Stimulated activated CD8-positive, alpha-beta memory T cell treated with anti-CD3 and anti-CD28 coated beads, Interleukin-15, amount 100 ng/mL, for 48 hours (primary cell): Measurements from ENCODE around the gene AUTS2.

Source experiments
- DNase-seq, 2 donors: peaks; one replicate each; pipeline ENCODE4 v3.0.0-alpha.2; 2020; ENCODE audit warnings: low read depth in 2 of 2

AUTS2 gene

DNA sequence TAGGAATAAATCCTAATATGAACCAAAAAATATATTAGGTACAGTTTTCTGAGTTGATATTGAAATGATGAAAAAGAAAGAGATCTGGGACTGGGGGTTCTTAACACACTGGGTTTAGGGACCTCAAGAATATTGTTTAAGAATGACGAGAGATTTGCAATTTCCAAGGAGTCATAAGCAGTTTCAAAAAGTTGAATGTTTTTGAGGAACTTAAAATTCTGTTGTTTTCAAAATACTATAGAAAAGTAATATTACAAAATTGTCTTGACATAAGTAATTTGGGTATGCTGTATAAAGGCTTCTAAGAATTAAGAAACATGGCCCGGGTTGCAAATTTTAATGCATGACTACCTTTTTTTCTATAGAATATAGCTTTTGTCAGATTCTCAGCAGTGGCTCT, 88.1 kb downstream of the AUTS2 start:
- DNase-seq, result no peak

GRCh38 chr7:69687739-69688433, 89.6 kb downstream of the AUTS2 start:
- DNase-seq, result no peak

GRCh38 chr7:69690329-69690728, 92.1 kb downstream of the AUTS2 start:
- no peak for DNase-seq

GRCh38 chr7:69691327-69691726, 93.1 kb downstream of the AUTS2 start:
- no peak for DNase-seq

DNA sequence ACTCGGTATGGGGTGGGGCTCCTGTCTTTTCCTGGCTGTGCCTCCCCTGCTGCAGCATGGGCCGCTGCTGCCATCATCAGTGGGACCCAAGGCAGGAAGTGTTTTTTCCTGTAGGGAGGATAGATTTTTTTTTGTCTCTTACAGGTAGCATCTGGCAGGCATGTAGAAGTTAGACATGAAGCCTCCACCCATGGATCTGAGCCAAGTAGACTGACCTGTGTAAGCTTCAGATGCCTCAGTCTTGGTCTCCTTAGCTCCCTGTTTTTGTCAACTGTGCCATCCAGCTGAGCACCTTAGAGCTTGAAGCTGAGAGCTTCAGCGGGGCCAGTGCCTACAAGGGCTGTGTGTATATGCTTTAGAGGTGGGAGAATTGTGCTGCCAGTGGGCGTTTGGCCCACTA, 93.5 kb downstream of the AUTS2 start:
- DNase-seq, result no peak

GRCh38 chr7:69692611-69693010, 94.3 kb downstream of the AUTS2 start:
- no peak for DNase-seq

DNA sequence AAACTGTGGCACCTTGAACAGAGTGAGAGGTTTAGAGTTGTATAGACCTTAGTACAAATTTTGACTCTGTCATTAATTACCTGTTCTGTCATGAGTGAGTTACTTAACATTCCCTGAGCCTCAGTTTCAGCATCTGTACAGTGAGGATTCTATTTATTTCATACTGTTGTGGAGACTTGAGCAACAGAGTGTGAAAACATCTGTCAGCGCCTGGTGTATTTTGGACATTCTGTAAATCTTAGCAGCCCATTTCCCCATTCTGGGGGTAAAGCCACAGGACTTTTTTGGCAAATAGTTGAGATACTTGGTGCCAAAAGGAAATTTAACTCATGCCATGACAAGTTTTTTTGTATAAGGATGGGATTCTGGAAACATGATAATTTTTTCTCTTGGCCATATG, 94.8 kb downstream of the AUTS2 start:
- no peak for DNase-seq

- DNase-seq, result no peak
Observed at GRCh38 chr7:69696054-69696591, 97.8 kb downstream of the AUTS2 start.

DNA sequence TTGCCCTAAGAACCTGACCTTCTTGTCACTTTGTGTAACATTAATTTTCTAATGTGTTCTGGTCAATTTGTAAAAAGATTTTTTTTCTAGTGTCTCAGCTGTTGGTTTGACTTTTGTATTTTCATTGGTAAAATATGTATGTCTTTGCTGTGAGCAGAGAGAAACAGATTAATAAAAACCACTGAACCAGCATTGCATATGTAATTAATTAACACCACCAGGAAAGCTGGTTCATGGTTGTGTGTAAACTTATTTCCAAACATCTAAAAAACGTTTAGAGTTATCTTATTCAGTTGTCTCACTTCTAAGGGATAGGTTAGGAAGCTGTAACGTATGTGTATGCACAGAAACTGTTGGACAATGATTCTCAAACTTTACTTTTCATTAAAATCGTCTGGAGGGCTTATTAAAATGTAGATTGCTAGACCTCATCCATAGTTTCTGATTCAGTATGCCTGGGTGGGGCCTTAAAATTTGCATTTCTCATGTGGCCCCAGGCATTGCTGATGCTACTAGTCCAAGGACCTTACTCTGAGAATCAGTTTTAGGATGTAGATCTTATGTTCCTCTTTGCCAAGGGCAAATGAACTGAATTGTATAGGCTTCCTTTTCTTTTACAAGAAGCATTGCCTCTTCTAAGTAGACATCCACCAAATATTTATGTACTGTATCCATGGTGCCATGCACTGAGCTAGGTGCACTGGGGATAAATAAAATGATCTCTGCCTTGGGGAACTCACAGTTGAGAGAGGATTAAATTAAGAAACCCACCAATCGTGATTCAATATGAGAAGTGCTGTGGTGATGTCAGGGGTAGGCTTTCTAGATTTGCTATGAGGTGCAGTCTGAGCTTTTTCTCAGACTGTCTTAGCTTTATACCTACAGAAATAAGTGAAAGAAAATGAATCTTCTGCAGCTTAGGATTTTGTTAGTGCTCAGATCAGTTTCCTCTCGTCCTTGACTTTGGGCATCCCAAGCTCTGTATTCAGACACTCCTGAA, 98.7 kb downstream of the AUTS2 start:
- no peak for DNase-seq

- DNase-seq, result no peak
Observed at GRCh38 chr7:69698109-69698825, 100.0 kb downstream of the AUTS2 start.

GRCh38 chr7:69699931-69700330, 101.7 kb downstream of the AUTS2 start:
- DNase-seq, result no peak

- no peak for DNase-seq
Observed at GRCh38 chr7:69700331-69700730, 102.1 kb downstream of the AUTS2 start.

GRCh38 chr7:69701288-69701687, 103.0 kb downstream of the AUTS2 start:
- no peak for DNase-seq

- DNase-seq, result no peak
Observed at GRCh38 chr7:69702357-69702756, 104.1 kb downstream of the AUTS2 start.

DNA sequence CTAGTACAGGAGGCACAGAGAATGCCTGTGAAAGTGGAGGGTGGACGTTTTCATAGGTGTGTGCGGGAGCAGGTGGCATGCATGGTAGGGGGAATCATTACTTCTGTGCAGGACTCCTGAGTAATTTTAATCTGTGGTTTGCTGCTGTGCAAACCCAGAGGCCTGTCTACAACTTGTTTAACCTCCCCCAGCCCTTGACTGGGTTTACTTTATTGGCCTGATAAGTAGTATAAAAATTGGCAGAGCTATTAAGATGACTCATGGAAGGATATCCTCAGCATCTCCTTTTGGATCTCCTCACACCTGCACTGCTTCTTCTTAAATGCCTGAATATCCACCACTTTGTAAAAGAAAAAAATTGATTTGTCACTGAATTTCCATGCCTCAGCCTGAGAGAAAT, 104.8 kb downstream of the AUTS2 start:
- DNase-seq, result no peak

DNA sequence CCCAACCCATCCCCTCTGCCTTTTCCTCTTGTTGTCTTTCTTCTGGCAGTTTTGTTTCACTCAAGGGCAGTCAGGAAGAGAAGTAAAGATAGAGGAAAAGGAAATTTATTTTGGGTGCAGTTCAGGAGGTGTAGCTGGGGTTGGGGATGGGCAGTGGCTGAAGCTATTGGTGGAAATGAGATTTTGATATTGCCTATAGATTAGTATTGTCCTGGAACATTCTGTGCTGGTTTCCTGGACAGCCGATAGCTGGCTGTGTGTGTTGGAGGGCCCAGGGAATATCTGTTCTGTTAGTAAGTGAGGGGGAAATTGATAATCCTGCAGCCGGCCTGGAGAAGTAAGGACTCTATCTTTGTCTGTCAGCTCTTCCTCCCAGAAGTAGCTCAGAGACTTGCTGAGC, 107.8 kb downstream of the AUTS2 start:
- DNase-seq, result no peak

- DNase-seq, result no peak
Observed at GRCh38 chr7:69708857-69709256, 110.6 kb downstream of the AUTS2 start.

DNA sequence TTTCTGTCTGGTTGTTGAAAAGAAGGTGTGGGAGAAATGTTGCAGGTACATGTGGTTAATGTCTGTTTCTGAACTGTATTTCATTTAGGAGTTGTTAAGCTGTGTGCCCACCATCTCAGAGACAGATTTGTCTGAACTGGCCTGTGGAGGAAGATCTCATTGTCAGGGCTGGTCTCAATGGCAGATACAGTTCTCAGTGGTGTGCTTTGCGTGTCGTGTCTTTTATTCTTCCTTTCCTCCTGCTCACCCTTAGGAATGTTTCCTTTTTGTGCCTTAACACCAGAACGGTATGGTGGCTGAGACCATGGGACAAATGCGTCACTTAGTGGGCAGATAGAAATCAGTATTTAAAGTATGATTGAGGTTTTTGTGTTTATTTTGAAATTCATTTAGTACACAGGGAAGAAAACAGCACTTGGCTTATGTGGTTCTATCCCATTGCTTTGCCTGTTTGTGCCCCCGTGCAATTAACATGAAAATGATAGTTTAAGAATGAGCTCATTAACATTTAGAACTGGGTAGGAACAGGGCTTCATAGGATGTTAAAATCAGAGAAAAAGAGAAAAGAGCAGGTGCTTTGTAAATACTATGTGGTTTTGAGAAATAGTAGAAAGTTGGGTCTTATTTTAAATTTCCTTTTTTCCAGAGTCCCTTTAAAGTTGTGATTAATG, 112.6 kb downstream of the AUTS2 start:
- no peak for DNase-seq

DNA sequence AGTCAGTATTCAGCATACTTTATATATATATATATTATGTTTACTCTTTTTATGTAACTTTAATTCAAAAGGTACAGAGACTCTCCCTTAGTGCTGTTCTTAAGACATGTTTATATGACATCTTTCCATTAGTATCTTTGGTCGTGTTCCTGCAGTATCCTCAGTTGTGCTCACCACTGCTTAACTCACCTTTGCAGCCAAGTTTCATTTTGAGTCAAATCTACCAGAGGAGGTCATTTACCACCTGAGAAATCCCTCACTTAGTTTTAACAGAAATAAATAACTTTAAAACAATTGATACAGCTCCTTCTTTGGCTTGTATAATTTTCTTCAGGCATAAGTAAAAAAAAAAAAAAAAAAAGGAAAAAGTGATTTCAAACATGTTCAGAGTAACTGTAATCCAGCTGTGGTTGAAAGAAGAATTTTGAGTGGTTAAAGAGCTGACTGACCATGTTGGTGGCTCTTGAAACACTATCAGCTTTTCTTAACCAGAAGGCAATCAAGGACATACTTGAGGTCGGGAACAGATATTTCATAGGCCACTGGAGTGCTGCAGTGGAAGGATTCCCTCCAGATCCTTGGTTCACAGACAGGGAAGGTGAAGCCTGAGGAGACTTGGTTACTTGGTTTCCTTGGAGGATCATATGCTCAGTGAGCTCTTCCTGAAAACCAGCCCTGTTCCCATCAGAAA, 116.8 kb downstream of the AUTS2 start:
- no peak for DNase-seq

- DNase-seq, result no peak
Observed at GRCh38 chr7:69717221-69717620, 118.9 kb downstream of the AUTS2 start.

DNA sequence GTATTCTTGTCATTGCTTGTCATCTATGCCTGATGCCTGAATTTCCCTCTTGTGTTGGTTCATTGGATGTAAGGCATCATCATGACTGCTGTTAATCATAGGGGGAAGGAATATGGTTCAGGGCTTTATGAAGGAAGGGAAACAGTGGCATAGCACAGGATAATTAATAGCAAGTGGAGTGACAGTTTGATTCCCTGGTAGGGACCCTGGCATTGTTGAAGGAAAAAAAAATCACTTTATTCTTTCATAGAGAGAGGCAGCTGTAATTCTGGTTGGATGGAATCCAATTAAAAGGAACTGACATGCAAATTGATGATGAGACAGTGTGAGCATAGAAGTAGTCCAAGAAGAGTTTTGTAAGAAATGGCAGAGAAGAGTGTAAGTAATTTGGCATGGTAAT, 121.4 kb downstream of the AUTS2 start:
- no peak for DNase-seq
